SK-N-SH (cell line): ENCODE data around the gene TMCC2. TPM values are rescaled to one million over a fixed set of nuclear protein-coding genes. Genes with fewer than 3 reads are reported as not detected.

Experiments
- CTCF ChIA-PET: fragments of 300-600, 350-600 bp; formaldehyde crosslinking; extraction: SDS; loops from one replicate; lab custom pipeline; 2021; lab: Yijun Ruan, JAX
- POLR2A ChIA-PET: fragments of 350-600 bp; sonication (Branson Sonifier 250); formaldehyde crosslinking; extraction: SDS; loops from one replicate; lab custom pipeline; 2020; ENCODE audit warnings: antibody characterized with exemption, inconsistent platforms; lab: Yijun Ruan, JAX
- DNase-seq: peaks from one replicate; pipeline ENCODE4 v3.0.0; 2012
- H2AFZ ChIP-seq: fragments of 200-600 bp; sonication (generic); 2 replicates; pipeline ENCODE4 v1.8.1; 2016; ENCODE audit warnings: antibody characterized with exemption, mild to moderate bottlenecking, low read depth
- H3F3A ChIP-seq: fragments of 200-600 bp; sonication (generic); replicated peaks from 2 replicates; pipeline ENCODE3; 2016; ENCODE audit warnings: antibody characterized with exemption, mild to moderate bottlenecking; ENCODE audit not compliant: insufficient read depth
- H3K27ac ChIP-seq, 2 experiments: fragments of 200-500 bp in 1 of 2; fragments of 200-600 bp in 1 of 2; sonication (Bioruptor generic) in 1 of 2; sonication (generic), shearing (Covaris generic) in 1 of 2; 2 replicates each; pipeline versions ENCODE4 v1.5.1 to v1.6.1; 2014 to 2016; ENCODE audit warnings: low read depth in 2 of 2, inconsistent platforms in 1 of 2, low read length in 1 of 2, mild to moderate bottlenecking in 1 of 2, mixed read lengths in 1 of 2
- H3K27me3 ChIP-seq: fragments of 200-600 bp; sonication (generic), shearing (Covaris generic); 2 replicates; pipeline ENCODE4 v1.6.1; 2016; ENCODE audit warnings: mixed run types; ENCODE audit not compliant: insufficient read depth
- H3K36me3 ChIP-seq, 2 experiments: fragments of 200-500 bp in 1 of 2; fragments of 200-600 bp in 1 of 2; sonication (Bioruptor generic) in 1 of 2; sonication (generic) in 1 of 2; replicated peaks in 1 of 2; 2 replicates each; pipeline versions ENCODE3 to v1.5.1; 2014 to 2016; ENCODE audit warnings: low read length in 1 of 2, mild to moderate bottlenecking in 1 of 2; ENCODE audit not compliant: insufficient read depth in 2 of 2, control insufficient read depth in 1 of 2
- H3K4me1 ChIP-seq, 2 experiments: fragments of 200-500 bp in 1 of 2; fragments of 200-600 bp in 1 of 2; sonication (Bioruptor generic) in 1 of 2; sonication (generic), shearing (Covaris generic) in 1 of 2; 2 replicates each; pipeline versions ENCODE4 v1.5.1 to v1.6.1; 2014 to 2016; ENCODE audit warnings: low read depth in 1 of 2, low read length in 1 of 2, mixed run types in 1 of 2; ENCODE audit not compliant: insufficient read depth in 2 of 2, control insufficient read depth in 1 of 2
- H3K4me2 ChIP-seq: fragments of 200-600 bp; sonication (generic), shearing (Covaris generic); 2 replicates; pipeline ENCODE4 v1.6.1; 2017; ENCODE audit warnings: mixed run types
- H3K4me3 ChIP-seq, 2 experiments: fragments of 200-500 bp in 1 of 2; fragments of 200-600 bp in 1 of 2; sonication (Bioruptor generic) in 1 of 2; sonication (generic), shearing (Covaris generic) in 1 of 2; 2 replicates each; pipeline versions ENCODE4 v1.5.1 to v1.8.1; 2014 to 2016; ENCODE audit warnings: low read depth in 2 of 2, inconsistent platforms in 1 of 2, low read length in 1 of 2, mild to moderate bottlenecking in 1 of 2, mixed read lengths in 1 of 2, moderate library complexity in 1 of 2
- H3K79me2 ChIP-seq: fragments of 200-600 bp; sonication (generic); 2 replicates; pipeline ENCODE4 v1.8.1; 2017; ENCODE audit warnings: mild to moderate bottlenecking; ENCODE audit not compliant: insufficient read depth
- H3K9ac ChIP-seq: fragments of 200-600 bp; sonication (generic); 2 replicates; pipeline ENCODE4 v1.6.1; 2017; ENCODE audit warnings: mixed run types
- H3K9me2 ChIP-seq: fragments of 200-600 bp; sonication (generic); 2 replicates; pipeline ENCODE4 v1.6.1; 2017; ENCODE audit warnings: mixed run types
- H3K9me3 ChIP-seq: fragments of 200-600 bp; sonication (generic); 2 replicates; pipeline ENCODE4 v1.6.1; 2017; ENCODE audit warnings: mixed run types, mild to moderate bottlenecking, moderate library complexity
- H4K20me1 ChIP-seq: fragments of 200-600 bp; sonication (generic); 2 replicates; pipeline ENCODE4 v1.6.1; 2017; ENCODE audit warnings: mild to moderate bottlenecking, mixed run types; ENCODE audit not compliant: insufficient read depth
- ELF1 ChIP-seq: IDR thresholded peaks from 2 replicates; pipeline ENCODE4 v1.4.0; 2012
- FOXM1 ChIP-seq: IDR thresholded peaks from 2 replicates; pipeline ENCODE4 v1.4.0; 2012; ENCODE audit warnings: low read depth, mild to moderate bottlenecking
- NRF1 ChIP-seq: IDR thresholded peaks from 2 replicates; pipeline ENCODE4 v1.6.1; 2012; ENCODE audit warnings: low read depth, mild to moderate bottlenecking, low read length
- POLR2AphosphoS5 ChIP-seq: IDR thresholded peaks from 2 replicates; pipeline ENCODE4 v1.6.1; 2012; ENCODE audit warnings: low read depth, low read length
- RAD21 ChIP-seq: IDR thresholded peaks from 2 replicates; pipeline ENCODE4 v1.6.1; 2012; ENCODE audit warnings: mild to moderate bottlenecking, low read length
- RCOR1 ChIP-seq: fragments of 150-350 bp; IDR thresholded peaks from 2 replicates; pipeline ENCODE4 v1.6.1; 2017; ENCODE audit warnings: antibody characterized with exemption, low read length
- RFX5 ChIP-seq: IDR thresholded peaks from 2 replicates; pipeline ENCODE4 v1.6.1; 2012; ENCODE audit warnings: mild to moderate bottlenecking, improper control_type of control experiment, low read length
- RXRA ChIP-seq: IDR thresholded peaks from 2 replicates; pipeline ENCODE4 v1.4.0; 2012; ENCODE audit warnings: low read depth, mild to moderate bottlenecking, borderline replicate concordance
- SMC3 ChIP-seq: IDR thresholded peaks from 2 replicates; pipeline ENCODE4 v1.6.1; 2012; ENCODE audit warnings: low read depth, low read length, improper control_type of control experiment
- TAF1 ChIP-seq: IDR thresholded peaks from 2 replicates; pipeline ENCODE4 v1.6.1; 2012; ENCODE audit warnings: low read depth, mild to moderate bottlenecking, low read length, moderate library complexity, borderline replicate concordance
- TEAD4 ChIP-seq: IDR thresholded peaks from 2 replicates; pipeline ENCODE4 v1.4.0; 2012; ENCODE audit warnings: mild to moderate bottlenecking, borderline replicate concordance; ENCODE audit not compliant: insufficient read depth
- YY1 ChIP-seq: IDR thresholded peaks from 2 replicates; pipeline ENCODE4 v1.4.0; 2012; ENCODE audit warnings: low read depth, mild to moderate bottlenecking
- polyA plus RNA-seq, 3 experiments: library from polyadenylated mRNA; depleted of rRNA; stranded (reverse); fragments of >200 nt; gene quantifications; 2 replicates each; pipeline ENCODE4 v1.2.3, GENCODE V29; 2012
- TF ChIP-seq, protein P1 (sequence below): fragments of 150-350 bp; IDR thresholded peaks from 2 replicates; pipeline ENCODE4 v1.6.1; 2016; ENCODE audit warnings: mild to moderate bottlenecking, low read depth, low read length
- TF ChIP-seq, protein P2 (sequence below): IDR thresholded peaks from 2 replicates; pipeline ENCODE4 v1.4.0; 2012; ENCODE audit warnings: low read depth, borderline replicate concordance
- TF ChIP-seq, protein P3 (sequence below): fragments of 200-600 bp; sonication (generic); IDR thresholded peaks from 2 replicates; pipeline ENCODE4 v1.6.1; 2017; ENCODE audit warnings: antibody characterized with exemption, mild to moderate bottlenecking, moderate library complexity
- TF ChIP-seq, protein P4 (sequence below): IDR thresholded peaks from 2 replicates; pipeline ENCODE4 v1.6.1; 2012; ENCODE audit warnings: mild to moderate bottlenecking, low read depth, low read length, moderate library complexity

TMCC2 gene
- polyA plus RNA-seq, 1 of the 3 experiments (the other 2 are of a cell fraction), result 6.0 TPM

DNA sequence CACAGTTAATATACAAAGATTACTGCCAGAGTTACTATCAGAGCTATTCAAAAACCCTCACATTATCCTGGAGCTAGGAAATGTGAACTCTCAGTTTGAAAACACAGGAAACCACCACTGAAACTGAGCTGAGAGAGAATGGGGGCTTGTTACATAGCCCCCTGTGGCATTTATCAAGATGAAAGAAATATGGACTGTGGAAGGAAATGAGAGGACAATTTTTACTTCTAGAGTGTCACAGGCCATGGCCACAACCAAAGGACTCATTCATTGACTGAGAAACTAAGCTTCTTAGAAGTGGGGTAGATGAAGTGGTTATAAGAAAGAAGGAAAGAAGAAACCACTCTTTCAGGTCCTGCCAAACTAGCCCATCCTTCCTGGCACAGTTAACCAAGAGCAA lies 41.6 kb upstream of the TMCC2 start:
- Histone ChIP-seq H4K20me1 (no peaks in the 10 kb centered on the region), H3K4me1 (peaks cover 4 to 13% of the 10 kb centered on the region in 2 experiments; a peak in 3 of 4 replicates), H3K27me3 (no peaks in the 10 kb centered on the region), H3K9ac (no peak overlapping the region), H3K9me3 (no peaks in the 10 kb centered on the region), H3K36me3 (peaks cover 7 to 11% of the 10 kb centered on the region in 2 experiments), H3K4me2 (no peak overlapping the region), H3F3A (peaks cover 3% of the 10 kb centered on the region), H3K79me2 (peaks cover 43% of the 10 kb centered on the region), H2AFZ (no peak overlapping the region), H3K27ac (no peak overlapping the region), H3K4me3 (no peak overlapping the region), H3K9me2 (no peaks in the 10 kb centered on the region)
- CTCF ChIA-PET, result interaction anchor here (0.6 kb wide), 2 partner anchors 12 to 101 kb away, joined by 3 to 4 read pairs; no protein-coding TSS in a partner anchor
- TF ChIP-seq NRF1 (no peak), YY1 (no peak), POLR2AphosphoS5 (no peak), ELF1 (no peak), RFX5 (no peak), RAD21 (no peak), RXRA (no peak), FOXM1 (no peak), TAF1 (no peak), RCOR1 (no peak), TEAD4 (no peak), SMC3 (no peak)
- TF ChIP-seq, protein P1, sequence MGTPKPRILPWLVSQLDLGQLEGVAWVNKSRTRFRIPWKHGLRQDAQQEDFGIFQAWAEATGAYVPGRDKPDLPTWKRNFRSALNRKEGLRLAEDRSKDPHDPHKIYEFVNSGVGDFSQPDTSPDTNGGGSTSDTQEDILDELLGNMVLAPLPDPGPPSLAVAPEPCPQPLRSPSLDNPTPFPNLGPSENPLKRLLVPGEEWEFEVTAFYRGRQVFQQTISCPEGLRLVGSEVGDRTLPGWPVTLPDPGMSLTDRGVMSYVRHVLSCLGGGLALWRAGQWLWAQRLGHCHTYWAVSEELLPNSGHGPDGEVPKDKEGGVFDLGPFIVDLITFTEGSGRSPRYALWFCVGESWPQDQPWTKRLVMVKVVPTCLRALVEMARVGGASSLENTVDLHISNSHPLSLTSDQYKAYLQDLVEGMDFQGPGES, result no peak
- TF ChIP-seq, protein P2, sequence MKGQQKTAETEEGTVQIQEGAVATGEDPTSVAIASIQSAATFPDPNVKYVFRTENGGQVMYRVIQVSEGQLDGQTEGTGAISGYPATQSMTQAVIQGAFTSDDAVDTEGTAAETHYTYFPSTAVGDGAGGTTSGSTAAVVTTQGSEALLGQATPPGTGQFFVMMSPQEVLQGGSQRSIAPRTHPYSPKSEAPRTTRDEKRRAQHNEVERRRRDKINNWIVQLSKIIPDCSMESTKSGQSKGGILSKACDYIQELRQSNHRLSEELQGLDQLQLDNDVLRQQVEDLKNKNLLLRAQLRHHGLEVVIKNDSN, result no peak
- TF ChIP-seq, protein P3, sequence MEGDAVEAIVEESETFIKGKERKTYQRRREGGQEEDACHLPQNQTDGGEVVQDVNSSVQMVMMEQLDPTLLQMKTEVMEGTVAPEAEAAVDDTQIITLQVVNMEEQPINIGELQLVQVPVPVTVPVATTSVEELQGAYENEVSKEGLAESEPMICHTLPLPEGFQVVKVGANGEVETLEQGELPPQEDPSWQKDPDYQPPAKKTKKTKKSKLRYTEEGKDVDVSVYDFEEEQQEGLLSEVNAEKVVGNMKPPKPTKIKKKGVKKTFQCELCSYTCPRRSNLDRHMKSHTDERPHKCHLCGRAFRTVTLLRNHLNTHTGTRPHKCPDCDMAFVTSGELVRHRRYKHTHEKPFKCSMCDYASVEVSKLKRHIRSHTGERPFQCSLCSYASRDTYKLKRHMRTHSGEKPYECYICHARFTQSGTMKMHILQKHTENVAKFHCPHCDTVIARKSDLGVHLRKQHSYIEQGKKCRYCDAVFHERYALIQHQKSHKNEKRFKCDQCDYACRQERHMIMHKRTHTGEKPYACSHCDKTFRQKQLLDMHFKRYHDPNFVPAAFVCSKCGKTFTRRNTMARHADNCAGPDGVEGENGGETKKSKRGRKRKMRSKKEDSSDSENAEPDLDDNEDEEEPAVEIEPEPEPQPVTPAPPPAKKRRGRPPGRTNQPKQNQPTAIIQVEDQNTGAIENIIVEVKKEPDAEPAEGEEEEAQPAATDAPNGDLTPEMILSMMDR, result no peak
- TF ChIP-seq, protein P4, sequence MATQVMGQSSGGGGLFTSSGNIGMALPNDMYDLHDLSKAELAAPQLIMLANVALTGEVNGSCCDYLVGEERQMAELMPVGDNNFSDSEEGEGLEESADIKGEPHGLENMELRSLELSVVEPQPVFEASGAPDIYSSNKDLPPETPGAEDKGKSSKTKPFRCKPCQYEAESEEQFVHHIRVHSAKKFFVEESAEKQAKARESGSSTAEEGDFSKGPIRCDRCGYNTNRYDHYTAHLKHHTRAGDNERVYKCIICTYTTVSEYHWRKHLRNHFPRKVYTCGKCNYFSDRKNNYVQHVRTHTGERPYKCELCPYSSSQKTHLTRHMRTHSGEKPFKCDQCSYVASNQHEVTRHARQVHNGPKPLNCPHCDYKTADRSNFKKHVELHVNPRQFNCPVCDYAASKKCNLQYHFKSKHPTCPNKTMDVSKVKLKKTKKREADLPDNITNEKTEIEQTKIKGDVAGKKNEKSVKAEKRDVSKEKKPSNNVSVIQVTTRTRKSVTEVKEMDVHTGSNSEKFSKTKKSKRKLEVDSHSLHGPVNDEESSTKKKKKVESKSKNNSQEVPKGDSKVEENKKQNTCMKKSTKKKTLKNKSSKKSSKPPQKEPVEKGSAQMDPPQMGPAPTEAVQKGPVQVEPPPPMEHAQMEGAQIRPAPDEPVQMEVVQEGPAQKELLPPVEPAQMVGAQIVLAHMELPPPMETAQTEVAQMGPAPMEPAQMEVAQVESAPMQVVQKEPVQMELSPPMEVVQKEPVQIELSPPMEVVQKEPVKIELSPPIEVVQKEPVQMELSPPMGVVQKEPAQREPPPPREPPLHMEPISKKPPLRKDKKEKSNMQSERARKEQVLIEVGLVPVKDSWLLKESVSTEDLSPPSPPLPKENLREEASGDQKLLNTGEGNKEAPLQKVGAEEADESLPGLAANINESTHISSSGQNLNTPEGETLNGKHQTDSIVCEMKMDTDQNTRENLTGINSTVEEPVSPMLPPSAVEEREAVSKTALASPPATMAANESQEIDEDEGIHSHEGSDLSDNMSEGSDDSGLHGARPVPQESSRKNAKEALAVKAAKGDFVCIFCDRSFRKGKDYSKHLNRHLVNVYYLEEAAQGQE, result no peak
- POLR2A ChIA-PET, result no interaction called here
- no peak for DNase-seq
